GM18507 (cell line): ENCODE results near the gene NPC2.

Source experiments
- DNase-seq: peaks from one replicate; pipeline ENCODE4 v3.0.0; 2011; ENCODE audit warnings: low read depth; ENCODE audit not compliant: insufficient read length; ENCODE audit errors: extremely low spot score
- FAIRE-seq: peaks from 2 replicates; lab custom pipeline; 2011; peaks lifted over from hg19 to GRCh38; lab: Jason Lieb, UNC

The NPC2 gene

DNA sequence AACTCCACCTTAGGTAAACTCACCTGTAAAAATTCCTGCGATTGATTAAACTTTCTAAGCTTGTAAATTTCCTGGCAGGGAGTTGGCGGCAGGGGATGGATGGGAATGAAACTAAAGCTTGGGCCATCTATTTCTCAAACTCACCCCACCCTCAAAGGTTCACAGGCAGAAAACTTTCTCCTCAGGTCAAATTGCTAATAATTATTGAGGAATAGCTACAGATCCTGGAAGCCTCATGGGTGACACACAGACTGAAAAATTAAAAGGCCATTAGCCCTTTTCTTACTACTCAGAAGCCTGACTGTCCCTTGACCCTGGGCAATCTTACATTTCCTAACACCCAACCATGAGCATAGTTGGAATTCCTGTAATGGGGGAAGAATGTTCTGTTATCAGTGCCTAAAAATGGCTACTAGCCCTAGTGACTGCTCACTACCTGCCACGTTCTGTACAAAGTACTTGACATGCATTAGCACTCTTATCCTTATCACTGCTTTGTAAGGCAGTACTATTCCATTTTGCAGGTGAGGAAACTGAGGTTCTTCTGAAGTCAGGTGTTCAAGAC lies 54.7 kb downstream of the NPC2 start:
- FAIRE-seq (no peak), DNase-seq (no peak)

DNA sequence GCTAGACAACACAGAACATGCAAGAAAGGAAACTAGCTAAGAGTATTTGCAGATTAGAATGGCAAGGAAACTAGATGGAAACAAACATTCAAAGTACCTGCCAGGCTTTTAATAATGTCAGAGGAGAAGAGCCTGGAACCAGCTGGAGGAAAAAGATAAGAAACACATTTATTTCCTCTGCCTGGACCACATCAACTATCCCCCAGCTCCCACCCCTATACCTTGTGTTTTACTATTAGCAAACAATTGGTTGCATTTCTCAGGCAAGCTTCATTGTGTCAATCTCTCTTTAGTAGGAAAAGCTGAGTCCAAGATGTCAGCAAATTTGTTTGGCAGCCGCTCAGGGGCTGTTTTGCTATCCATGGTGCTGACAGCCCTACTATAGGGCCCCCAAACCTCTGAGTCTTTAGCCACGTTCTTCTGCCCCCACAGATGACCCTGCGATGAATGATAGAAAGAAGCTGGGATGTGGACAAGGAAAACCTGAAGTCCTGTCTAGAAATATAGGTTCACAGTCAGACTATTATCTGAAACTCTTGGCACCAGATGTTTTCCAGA lies 55.5 kb downstream of the NPC2 start:
- no peak for FAIRE-seq
- no peak for DNase-seq

DNA sequence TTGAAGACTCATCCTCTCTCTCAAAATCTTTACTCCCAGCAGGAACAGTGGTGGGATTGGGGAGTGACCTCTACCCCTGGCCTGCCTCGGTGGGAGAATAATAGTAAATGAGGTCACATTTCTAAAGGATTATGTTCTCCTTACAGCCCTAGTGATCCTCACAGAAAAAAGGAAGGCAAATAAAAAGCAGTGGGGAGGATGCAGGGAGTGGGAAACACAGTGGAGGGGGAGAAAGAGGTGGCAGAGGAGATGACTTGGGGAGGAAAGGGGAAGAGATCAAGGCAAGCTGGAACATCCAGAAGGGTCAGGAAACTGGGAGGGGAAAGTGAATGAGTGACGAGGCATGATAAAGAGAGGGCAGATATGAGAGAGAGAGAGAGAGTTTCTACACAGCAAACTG lies 58.8 kb downstream of the NPC2 start:
- no peak for FAIRE-seq
- no peak for DNase-seq

DNA sequence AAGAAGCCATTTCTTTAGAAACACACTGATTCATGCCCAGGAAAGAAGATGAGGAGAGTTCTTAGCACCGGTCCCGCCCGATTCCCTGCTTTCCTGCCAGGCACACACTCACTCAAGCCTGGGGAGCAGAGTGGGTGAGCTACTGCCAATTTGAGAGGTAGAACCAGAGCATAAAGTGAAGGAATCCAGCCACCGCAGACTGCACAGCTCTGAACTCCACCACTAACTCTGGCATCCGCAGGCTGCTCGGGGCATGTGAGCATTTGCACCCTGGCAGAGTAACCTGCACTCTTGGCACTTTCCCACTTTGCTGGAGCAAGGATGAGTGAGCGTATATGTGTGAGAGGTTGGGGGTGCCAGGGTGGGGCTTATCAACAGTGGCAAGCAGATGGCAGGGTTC lies 63.1 kb downstream of the NPC2 start:
- DNase-seq = no peak
- no peak for FAIRE-seq
